Measurements from ENCODE around the gene ALDH1L1.

The ALDH1L1 gene

DNA sequence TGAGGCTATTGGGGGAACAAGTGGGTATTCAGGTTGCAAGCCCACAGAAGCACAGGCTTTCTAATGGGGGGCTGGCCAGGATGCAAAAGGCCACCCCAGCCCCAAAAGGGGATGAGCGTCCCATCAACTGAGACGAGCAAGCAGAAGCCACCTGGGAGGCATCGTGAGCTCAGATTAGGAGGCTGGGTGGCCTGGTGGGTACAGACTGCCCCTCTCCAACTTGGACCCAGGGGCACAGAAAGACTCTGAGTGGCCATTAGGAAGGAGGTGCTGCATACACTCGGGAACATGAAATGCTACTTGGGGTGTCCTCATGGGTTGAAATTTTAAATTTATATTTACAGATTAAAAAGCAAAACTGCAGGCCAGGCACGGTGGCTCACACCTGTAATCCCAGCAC lies 125.5 kb downstream of the ALDH1L1 start:
- no peak for DNase-seq (ENCODE audit: low read depth in 2 of 2)

DNA sequence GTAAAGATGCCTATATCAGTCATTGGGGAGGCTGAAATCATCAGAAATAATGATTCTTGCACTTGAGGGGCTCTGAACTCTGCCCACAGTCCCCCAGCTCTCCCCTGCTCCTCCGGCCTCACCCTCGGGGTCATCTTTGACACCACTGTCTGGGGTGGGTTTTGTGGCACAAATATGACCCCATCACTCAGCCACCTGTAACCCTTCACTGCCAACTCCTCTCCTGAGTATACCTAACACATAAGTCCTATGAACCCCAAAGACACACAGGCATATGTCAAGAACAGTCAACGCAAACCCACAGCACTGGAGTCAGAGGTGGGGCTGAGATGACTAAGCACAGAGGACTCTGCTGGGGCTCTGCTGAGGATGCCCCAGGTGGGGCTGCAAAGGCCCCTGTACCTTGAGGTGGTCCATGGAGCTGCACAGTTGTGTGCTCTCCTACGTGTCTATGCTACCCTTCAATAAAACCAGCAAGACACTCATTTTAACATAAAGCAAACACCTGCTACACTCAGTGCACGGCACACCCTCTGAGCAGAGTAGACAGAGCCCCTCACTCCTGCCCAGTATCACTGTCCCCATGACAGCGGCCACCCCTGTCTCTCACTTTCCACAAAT lies 126.3 kb downstream of the ALDH1L1 start:
- no peak for DNase-seq (ENCODE audit: low read depth in 2 of 2)
